Subcutaneous abdominal adipose tissue (tissue), 5 donors: ENCODE measurements around the gene NOL3.

Experiments used
- H3K27ac ChIP-seq: one replicate; pipeline ENCODE4 v1.7.0; 2013; ENCODE audit warnings: low read depth, mild to moderate bottlenecking, inconsistent platforms, low read length, moderate library complexity
- H3K27me3 ChIP-seq, 5 donors: one replicate each; pipeline ENCODE4 v1.7.0; 2013; ENCODE audit warnings: low read length in 5 of 5, inconsistent platforms in 1 of 5; ENCODE audit not compliant: control insufficient read depth in 5 of 5, insufficient read depth in 4 of 5
- H3K36me3 ChIP-seq, 5 donors: one replicate each; pipeline ENCODE4 v1.7.0; 2013; ENCODE audit warnings: low read length in 5 of 5; ENCODE audit not compliant: control insufficient read depth in 5 of 5, insufficient read depth in 5 of 5
- H3K4me1 ChIP-seq, 5 donors: one replicate each; pipeline ENCODE4 v1.7.0; 2013; ENCODE audit warnings: low read length in 5 of 5, mild to moderate bottlenecking in 3 of 5, moderate library complexity in 1 of 5; ENCODE audit not compliant: control insufficient read depth in 5 of 5, insufficient read depth in 5 of 5
- H3K4me3 ChIP-seq, 5 donors: one replicate each; pipeline ENCODE4 v1.7.0; 2013; ENCODE audit warnings: low read length in 5 of 5, low read depth in 1 of 5
- H3K9ac ChIP-seq, 5 donors: one replicate each; pipeline ENCODE4 v1.7.0; 2013; ENCODE audit warnings: low read length in 5 of 5, mild to moderate bottlenecking in 4 of 5, moderate library complexity in 3 of 5
- H3K9me3 ChIP-seq, 5 donors: one replicate each; pipeline ENCODE4 v1.7.0; 2013; ENCODE audit warnings: low read length in 5 of 5; ENCODE audit not compliant: control insufficient read depth in 5 of 5
- donor health status: healthy.
- donor health status: healthy.
- donor health status: healthy.
- donor health status: healthy.
- donor health status: healthy.

NOL3 gene

GRCh38 chr16:67211674-67212073, 41.3 kb downstream of the NOL3 start:
- Histone ChIP-seq H3K4me3 (no peak overlapping the region), H3K4me1 (peaks cover under 1 to 24% (median 13%) of the 10 kb centered on the region in 5 donors), H3K9ac (no peak overlapping the region), H3K27ac (no peak overlapping the region), H3K36me3 (peaks cover 0 to 40% (median 13%) of the 10 kb centered on the region in 5 donors), H3K27me3 (no peaks in the 10 kb centered on the region), H3K9me3 (no peaks in the 10 kb centered on the region)

GRCh38 chr16:67212766-67213165, 42.4 kb downstream of the NOL3 start:
- Histone ChIP-seq H3K9ac (no peak overlapping the region), H3K9me3 (no peaks in the 10 kb centered on the region), H3K27ac (no peak overlapping the region), H3K4me1 (peaks cover 8 to 35% (median 24%) of the 10 kb centered on the region in 5 donors), H3K27me3 (no peaks in the 10 kb centered on the region), H3K4me3 (no peak overlapping the region), H3K36me3 (peaks cover 0 to 31% (median 8%) of the 10 kb centered on the region in 5 donors)

GRCh38 chr16:67213197-67214019, 43.1 kb downstream of the NOL3 start:
- Histone ChIP-seq H3K4me1 (peaks cover 9 to 36% (median 26%) of the 10 kb centered on the region in 5 donors), H3K9ac (no peak overlapping the region), H3K4me3 (no peak overlapping the region), H3K27ac (no peak overlapping the region), H3K9me3 (no peaks in the 10 kb centered on the region), H3K36me3 (peaks cover 0 to 29% (median 8%) of the 10 kb centered on the region in 5 donors), H3K27me3 (no peaks in the 10 kb centered on the region)

- peaks cover 0 to 14% (median 7%) of the 10 kb centered on the region in 5 donors for H3K36me3 ChIP-seq
- H3K27ac ChIP-seq, result no peak overlapping the region
- no peak overlapping the region for H3K4me3 ChIP-seq
- H3K9me3 ChIP-seq, result no peaks in the 10 kb centered on the region
- H3K4me1 ChIP-seq, result peaks cover 9 to 36% (median 26%) of the 10 kb centered on the region in 5 donors
- H3K27me3 ChIP-seq, result no peaks in the 10 kb centered on the region
- no peak overlapping the region for H3K9ac ChIP-seq
These were observed 45.4 kb downstream of the NOL3 start for GRCh38 chr16:67215706-67216105.

DNA sequence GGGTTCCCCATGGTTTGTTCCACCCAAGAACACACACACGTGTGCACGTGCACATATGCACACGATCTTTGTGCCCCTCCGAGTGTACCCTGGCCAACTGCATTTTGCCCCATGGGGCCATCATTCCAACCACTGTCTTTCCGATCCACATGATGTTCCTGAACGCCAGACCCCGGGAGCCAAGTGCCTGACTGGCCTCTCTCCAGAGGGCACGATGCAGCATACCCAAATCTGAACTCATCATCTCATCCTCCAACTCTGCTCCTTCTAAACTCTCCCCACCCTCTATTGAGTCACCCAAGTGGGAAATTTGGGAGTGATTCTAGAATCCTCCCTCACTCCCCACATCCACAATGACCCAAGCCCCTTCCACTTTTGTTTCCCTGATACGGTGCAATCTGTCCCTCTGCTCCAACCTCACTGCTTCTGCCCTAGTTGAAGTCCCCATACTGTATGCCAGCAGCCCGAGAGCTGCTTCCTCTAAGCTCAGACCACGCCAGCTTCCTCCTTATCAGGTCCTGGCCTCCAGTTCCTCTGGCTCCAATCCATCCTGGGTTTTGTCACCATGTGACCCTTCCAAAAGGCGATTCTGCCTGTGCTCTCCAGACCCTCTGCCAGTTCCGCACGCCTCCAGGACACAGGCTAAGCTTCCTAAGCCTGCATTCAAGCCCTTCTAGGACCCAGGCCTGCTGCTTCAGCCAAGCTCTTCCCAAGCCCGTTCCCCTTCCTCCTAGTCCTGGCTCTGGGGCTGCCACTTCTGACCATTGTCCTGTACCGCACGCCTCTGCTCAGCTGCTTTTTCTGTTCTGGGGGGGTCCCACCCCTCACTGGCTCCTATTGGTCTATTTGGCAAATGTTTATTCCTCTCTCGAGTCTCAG, 46.5 kb downstream of the NOL3 start:
- peak overlapping the region; percentile 37 for H3K27ac ChIP-seq
- peaks cover 0 to 2% (median 0%) of the 10 kb centered on the region in 5 donors for H3K36me3 ChIP-seq
- H3K9me3 ChIP-seq, result no peaks in the 10 kb centered on the region
- peak overlapping the region in 3 of 5 donors; percentile 15 to 44 (median 26) for H3K9ac ChIP-seq
- H3K4me1 ChIP-seq, result peaks cover 9 to 36% (median 26%) of the 10 kb centered on the region in 5 donors
- H3K27me3 ChIP-seq, result no peaks in the 10 kb centered on the region
- peak overlapping the region in 4 of 5 donors; percentile 5 to 37 (median 21) for H3K4me3 ChIP-seq

GRCh38 chr16:67223992-67224391, 53.7 kb downstream of the NOL3 start:
- no peak overlapping the region for H3K4me3 ChIP-seq
- H3K27me3 ChIP-seq, result no peaks in the 10 kb centered on the region
- H3K9me3 ChIP-seq, result no peaks in the 10 kb centered on the region
- H3K27ac ChIP-seq, result no peak overlapping the region
- H3K4me1 ChIP-seq, result peaks cover 8 to 53% (median 22%) of the 10 kb centered on the region in 5 donors
- H3K36me3 ChIP-seq, result peaks cover 0 to 20% (median 12%) of the 10 kb centered on the region in 5 donors
- H3K9ac ChIP-seq, result peak overlapping the region in 1 of 5 donors; percentile 23
